Right lobe of liver (tissue), 4 donors: ENCODE results near the gene ALG12.

Source experiments
- CTCF ChIP-seq, 4 donors: fragments of 200-600 bp in 3 of 4; fragments of 450-650 bp in 1 of 4; IDR thresholded peaks; one replicate each; pipeline versions ENCODE4 v1.5.1 to v1.8.0; 2016 to 2022; ENCODE audit warnings: antibody characterized with exemption in 4 of 4, mild to moderate bottlenecking in 2 of 4
- POLR2A ChIP-seq: fragments of 450-650 bp; IDR thresholded peaks from one replicate; pipeline ENCODE4 v1.6.1; 2017; ENCODE audit warnings: antibody characterized with exemption, mild to moderate bottlenecking
- donor health status: DM: no; HTN: no; CAD: no.
- donor health status: DM: no; HTN: no; CAD: no.
- donor health status: DM: no; HTN: yes; CAD: no.

- TF ChIP-seq CTCF (IDR thresholded peaks at IDR 0.05), result no peak
- TF ChIP-seq POLR2A, result no peak
Observed at GRCh38 chr22:49924113-49924833, 6.0 kb upstream of the ALG12 start.
